ENCODE results near the gene MYO1D. TPM values are rescaled to one million over a fixed set of nuclear protein-coding genes. Genes with fewer than 3 reads are reported as not detected.
"Not testable (repeated sequence)": the region's sequence is repeated elsewhere in the genome, so short reads cannot be mapped to it uniquely, and the experiment has no call there.

The MYO1D gene
- total RNA-seq, 2 donors from 2014 or later = 238 to 382 TPM

- Histone ChIP-seq H3K4me3 (no peak overlapping the region), H3K9me3 (no peaks in the 10 kb centered on the region), H3K9ac (ENCODE audit: low read depth in 2 of 2, low read length in 2 of 2) (no peak overlapping the region), H3K27me3 (no peaks in the 10 kb centered on the region), H3K27ac (peak overlapping the region; percentile 75), H3K4me1 (peaks cover 7% of the 10 kb centered on the region), H3K36me3 (no peaks in the 10 kb centered on the region)
- intact Hi-C loops (cut with DNase I) = no loop called here
- DNase-seq = no peak
- no peak for TF ChIP-seq CTCF (IDR thresholded peaks at IDR 0.05)
These were observed 52.6 kb downstream of the MYO1D start for GRCh38 chr17:32824334-32824733.

DNA sequence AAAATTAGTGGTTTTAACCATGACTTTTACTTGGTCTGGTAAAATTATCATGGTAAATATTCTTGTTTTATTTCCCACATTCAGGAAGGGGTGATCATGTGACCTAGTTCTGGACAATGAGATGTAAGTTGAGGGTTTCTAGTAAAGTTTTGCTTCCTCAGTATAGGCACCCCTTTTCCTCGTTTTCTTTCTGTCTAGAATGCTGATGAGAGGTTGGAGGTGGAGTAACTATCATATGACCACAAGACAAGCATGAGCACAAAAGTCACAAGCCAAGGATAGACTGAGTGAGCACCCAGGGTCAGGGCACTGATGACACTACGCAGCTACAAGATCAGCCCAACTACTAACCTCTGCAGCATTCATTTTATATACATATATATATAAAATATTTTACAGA is 53.9 kb downstream of the MYO1D start:
- H3K36me3 ChIP-seq = no peaks in the 10 kb centered on the region
- no peaks in the 10 kb centered on the region for H3K27me3 ChIP-seq
- no peak for TF ChIP-seq CTCF (IDR thresholded peaks at IDR 0.05)
- H3K27ac ChIP-seq = peak overlapping the region; percentile 10
- H3K9me3 ChIP-seq = no peaks in the 10 kb centered on the region
- H3K4me3 ChIP-seq = no peak overlapping the region
- H3K4me1 ChIP-seq = peaks cover 7% of the 10 kb centered on the region
- H3K9ac ChIP-seq (ENCODE audit: low read depth in 2 of 2, low read length in 2 of 2) = no peak overlapping the region
- intact Hi-C loops (cut with DNase I) = no loop called here
- DNase-seq = no peak

DNA sequence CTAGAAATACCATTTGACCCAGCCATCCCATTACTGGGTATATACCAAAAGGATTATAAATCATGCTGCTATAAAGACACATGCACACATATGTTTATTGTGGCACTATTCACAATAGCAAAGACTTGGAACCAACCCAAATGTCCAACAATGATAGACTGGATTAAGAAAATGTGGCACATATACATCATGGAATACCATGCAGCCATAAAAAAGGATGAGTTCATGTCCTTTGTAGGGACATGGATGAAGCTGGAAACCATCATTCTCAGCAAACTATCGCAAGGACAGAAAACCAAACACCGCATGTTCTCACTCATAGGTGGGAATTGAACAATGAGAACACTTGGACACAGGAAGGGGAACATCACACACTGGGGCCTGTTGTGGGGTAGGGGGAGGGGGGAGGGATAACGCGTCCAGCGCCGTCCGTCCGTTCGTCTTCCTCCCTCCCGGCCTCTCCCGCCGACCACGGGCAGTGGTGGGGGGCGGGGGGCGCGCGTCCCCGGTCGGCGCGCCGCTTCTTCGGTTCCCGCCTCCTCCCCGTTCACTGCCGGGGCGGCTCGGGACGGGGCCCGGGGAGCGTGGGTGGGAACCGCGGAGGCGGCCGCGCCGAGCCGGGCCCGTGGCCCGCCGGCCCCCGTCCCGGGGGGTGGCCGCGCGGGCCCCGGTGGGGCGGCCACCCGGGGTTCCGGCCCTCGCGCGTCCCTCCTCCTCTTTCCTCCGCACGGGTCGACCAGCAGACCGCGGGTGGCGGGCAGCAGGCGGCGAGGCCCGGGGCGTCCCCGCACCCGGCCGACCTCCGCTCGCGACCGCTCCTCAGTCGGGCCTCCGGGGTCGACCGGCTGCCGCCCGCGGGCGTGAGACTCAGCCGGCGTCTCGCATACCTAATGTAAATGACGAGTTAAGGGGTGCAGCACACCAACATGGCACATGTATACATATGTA is 54.7 kb downstream of the MYO1D start:
- intact Hi-C loops (cut with DNase I); H3K27me3 ChIP-seq; H3K4me3 ChIP-seq; H3K4me1 ChIP-seq; H3K9me3 ChIP-seq; DNase-seq; H3K36me3 ChIP-seq: not testable (repeated sequence)
- Histone ChIP-seq H3K9ac (ENCODE audit: low read depth in 2 of 2, low read length in 2 of 2) (peak overlapping the region in 1 of 2 donors; percentile 45), H3K27ac (peak overlapping the region; percentile 10)

GRCh38 chr17:32820440-32820839 is 56.5 kb downstream of the MYO1D start:
- no peak for DNase-seq
- no peak overlapping the region for H3K27ac ChIP-seq
- no peaks in the 10 kb centered on the region for H3K27me3 ChIP-seq
- no peak overlapping the region for H3K4me3 ChIP-seq
- H3K36me3 ChIP-seq = no peaks in the 10 kb centered on the region
- peaks cover 7% of the 10 kb centered on the region for H3K4me1 ChIP-seq
- H3K9me3 ChIP-seq = no peaks in the 10 kb centered on the region
- no peak for TF ChIP-seq CTCF (IDR thresholded peaks at IDR 0.05)
- H3K9ac ChIP-seq (ENCODE audit: low read depth in 2 of 2, low read length in 2 of 2) = no peak overlapping the region
- intact Hi-C loops (cut with DNase I) = no loop called here

DNA sequence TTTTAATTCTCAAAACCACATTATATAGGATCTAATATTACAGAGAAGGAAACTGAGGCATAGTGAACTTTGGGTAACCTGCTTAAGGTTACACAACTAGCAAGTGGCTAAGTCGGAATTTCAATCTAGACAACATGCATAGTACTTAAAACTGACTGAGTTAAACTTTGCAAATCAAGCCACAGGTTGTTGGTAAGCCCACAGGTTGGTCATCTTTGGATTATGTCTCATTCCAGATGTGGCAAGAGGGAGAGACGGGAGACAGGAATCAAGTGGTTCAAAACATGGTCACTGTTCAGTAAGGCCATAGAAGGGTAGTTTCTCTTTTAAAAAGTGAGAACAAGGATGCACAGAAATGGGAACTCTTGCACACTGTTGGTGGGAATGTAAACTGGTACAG is 57.1 kb downstream of the MYO1D start:
- H3K27ac ChIP-seq = no peak overlapping the region
- peaks cover 7% of the 10 kb centered on the region for H3K4me1 ChIP-seq
- H3K9ac ChIP-seq (ENCODE audit: low read depth in 2 of 2, low read length in 2 of 2) = no peak overlapping the region
- intact Hi-C loops (cut with DNase I) = no loop called here
- TF ChIP-seq CTCF (IDR thresholded peaks at IDR 0.05) = no peak
- H3K4me3 ChIP-seq = no peak overlapping the region
- H3K9me3 ChIP-seq = no peaks in the 10 kb centered on the region
- DNase-seq = no peak
- H3K27me3 ChIP-seq = no peaks in the 10 kb centered on the region
- H3K36me3 ChIP-seq = no peaks in the 10 kb centered on the region

- H3K9ac ChIP-seq (ENCODE audit: low read depth in 2 of 2, low read length in 2 of 2) = peak overlapping the region in 1 of 2 donors; percentile 41
- H3K4me1 ChIP-seq = no peaks in the 10 kb centered on the region
- H3K27me3 ChIP-seq = no peaks in the 10 kb centered on the region
- no peak overlapping the region for H3K27ac ChIP-seq
- no peaks in the 10 kb centered on the region for H3K9me3 ChIP-seq
- DNase-seq = no peak
- H3K36me3 ChIP-seq = no peaks in the 10 kb centered on the region
- no peak overlapping the region for H3K4me3 ChIP-seq
- intact Hi-C loops (cut with DNase I) = no loop called here
- TF ChIP-seq CTCF (IDR thresholded peaks at IDR 0.05) = no peak
These were observed 57.9 kb downstream of the MYO1D start for GRCh38 chr17:32819035-32819434.
